Astrocyte (in vitro differentiated cells and primary cell): ENCODE results near the gene PTPRN2. TPM values are rescaled to one million over a fixed set of nuclear protein-coding genes. Genes with fewer than 3 reads are reported as not detected.

Experiments used
- DNase-seq: peaks from one replicate; pipeline ENCODE4 v3.0.0-alpha.2; 2010; ENCODE audit warnings: low read depth
- FAIRE-seq: peaks from 2 replicates; lab custom pipeline; 2011; peaks lifted over from hg19 to GRCh38; lab: Jason Lieb, UNC
- H2AFZ ChIP-seq: 2 replicates; pipeline ENCODE4 v1.6.0; 2012; ENCODE audit warnings: low read depth, low read length, inconsistent platforms
- H3K27ac ChIP-seq: 2 replicates; pipeline ENCODE4 v1.5.1; 2011; ENCODE audit warnings: low read depth, low read length, inconsistent platforms
- H3K27me3 ChIP-seq: 2 replicates; pipeline ENCODE4 v1.6.0; 2011; ENCODE audit warnings: low read length, inconsistent platforms; ENCODE audit not compliant: insufficient read depth
- H3K36me3 ChIP-seq: 2 replicates; pipeline ENCODE4 v1.5.1; 2011; ENCODE audit warnings: low read length, inconsistent platforms; ENCODE audit not compliant: insufficient read depth
- H3K4me1 ChIP-seq: 2 replicates; pipeline ENCODE4 v1.5.1; 2011; ENCODE audit warnings: low read length, inconsistent platforms; ENCODE audit not compliant: insufficient read depth
- H3K4me2 ChIP-seq: 2 replicates; pipeline ENCODE4 v1.6.0; 2012; ENCODE audit warnings: low read length, inconsistent platforms
- H3K4me3 ChIP-seq: 2 replicates; pipeline ENCODE4 v1.5.1; 2011; ENCODE audit warnings: low read depth, mild to moderate bottlenecking, low read length, inconsistent platforms; ENCODE audit not compliant: insufficient read depth
- H3K79me2 ChIP-seq: 2 replicates; pipeline ENCODE4 v1.6.0; 2012; ENCODE audit warnings: mild to moderate bottlenecking, low read length, inconsistent platforms; ENCODE audit not compliant: insufficient read depth
- H3K9ac ChIP-seq: 2 replicates; pipeline ENCODE4 v1.6.0; 2012; ENCODE audit warnings: mild to moderate bottlenecking, low read length, inconsistent platforms
- H3K9me3 ChIP-seq: 2 replicates; pipeline ENCODE4 v1.5.1; 2012; ENCODE audit warnings: low read depth, mild to moderate bottlenecking, low read length, inconsistent platforms; ENCODE audit not compliant: insufficient read depth
- H4K20me1 ChIP-seq: 2 replicates; pipeline ENCODE4 v1.6.0; 2012; ENCODE audit warnings: low read length, inconsistent platforms; ENCODE audit not compliant: insufficient read depth
- H3K27ac Mint-ChIP-seq: one replicate; pipeline ENCODE4 v1.8.0; 2021; ENCODE audit warnings: mild to moderate bottlenecking, mixed read lengths; ENCODE audit not compliant: unreplicated experiment
- H3K27me3 Mint-ChIP-seq: one replicate; pipeline ENCODE4 v1.8.0; 2021; ENCODE audit warnings: low read depth, mixed read lengths; ENCODE audit not compliant: unreplicated experiment
- H3K36me3 Mint-ChIP-seq: one replicate; pipeline ENCODE4 v1.8.0; 2021; ENCODE audit warnings: low read depth, mixed read lengths; ENCODE audit not compliant: unreplicated experiment
- H3K4me1 Mint-ChIP-seq: one replicate; pipeline ENCODE4 v1.8.0; 2021; ENCODE audit warnings: low read depth, mixed read lengths; ENCODE audit not compliant: unreplicated experiment
- H3K4me3 Mint-ChIP-seq: one replicate; pipeline ENCODE4 v1.8.0; 2021; ENCODE audit warnings: mild to moderate bottlenecking, moderate library complexity, mixed read lengths; ENCODE audit not compliant: unreplicated experiment
- H3K9me3 Mint-ChIP-seq: one replicate; pipeline ENCODE4 v1.8.0; 2021; ENCODE audit warnings: mild to moderate bottlenecking, mixed read lengths; ENCODE audit not compliant: unreplicated experiment
- CTCF ChIP-seq: IDR thresholded peaks from 2 replicates; pipeline ENCODE4 v1.5.1; 2011; ENCODE audit warnings: low read depth, mild to moderate bottlenecking, inconsistent platforms, low read length, moderate library complexity; ENCODE audit not compliant: insufficient read depth
- EZH2 ChIP-seq: IDR thresholded peaks from 2 replicates; pipeline ENCODE4 v1.6.1; 2012; ENCODE audit warnings: mild to moderate bottlenecking, low read length, inconsistent platforms; ENCODE audit not compliant: insufficient read depth
- total RNA-seq: library from RNA; stranded (reverse); gene quantifications from 2 replicates; pipeline ENCODE4 v1.2.1, GENCODE V29; 2021

The PTPRN2 gene
- total RNA-seq, 1 donor from 2014 or later, result 0.09 TPM

GRCh38 chr7:158235862-158236261 lies 351.8 kb downstream of the PTPRN2 start:
- no peak overlapping the region for H3K4me3 Mint-ChIP-seq
- H3K4me1 Mint-ChIP-seq, result no peaks in the 10 kb centered on the region
- Histone ChIP-seq H3K36me3 (no peaks in the 10 kb centered on the region), H4K20me1 (no peaks in the 10 kb centered on the region), H2AFZ (no peak overlapping the region), H3K4me1 (no peaks in the 10 kb centered on the region), H3K4me2 (no peak overlapping the region), H3K27me3 (no peaks in the 10 kb centered on the region), H3K79me2 (no peaks in the 10 kb centered on the region), H3K4me3 (no peak overlapping the region), H3K27ac (no peak overlapping the region), H3K9ac (no peak overlapping the region), H3K9me3 (no peaks in the 10 kb centered on the region)
- no peak overlapping the region for H3K27ac Mint-ChIP-seq
- H3K9me3 Mint-ChIP-seq, result peaks cover 17% of the 10 kb centered on the region
- H3K27me3 Mint-ChIP-seq, result no peaks in the 10 kb centered on the region
- DNase-seq (no peak), FAIRE-seq (no peak)
- no peak for TF ChIP-seq EZH2
- no peak for TF ChIP-seq CTCF
- H3K36me3 Mint-ChIP-seq, result no peaks in the 10 kb centered on the region

GRCh38 chr7:158229945-158230344 lies 357.7 kb downstream of the PTPRN2 start:
- Mint-ChIP-seq H3K4me3 (no peak overlapping the region), H3K4me1 (no peaks in the 10 kb centered on the region), H3K27me3 (no peaks in the 10 kb centered on the region), H3K36me3 (no peaks in the 10 kb centered on the region), H3K27ac (no peak overlapping the region), H3K9me3 (peaks cover 29% of the 10 kb centered on the region)
- Histone ChIP-seq H3K4me3 (no peak overlapping the region), H3K4me2 (no peak overlapping the region), H3K36me3 (no peaks in the 10 kb centered on the region), H3K9ac (no peak overlapping the region), H2AFZ (no peak overlapping the region), H4K20me1 (no peaks in the 10 kb centered on the region), H3K4me1 (no peaks in the 10 kb centered on the region), H3K9me3 (peaks cover 10% of the 10 kb centered on the region), H3K79me2 (no peaks in the 10 kb centered on the region), H3K27me3 (no peaks in the 10 kb centered on the region), H3K27ac (no peak overlapping the region)
- FAIRE-seq (no peak), DNase-seq (no peak)
- TF ChIP-seq CTCF (no peak), EZH2 (no peak)

GRCh38 chr7:158228986-158229385 lies 358.6 kb downstream of the PTPRN2 start:
- no peak for FAIRE-seq
- no peaks in the 10 kb centered on the region for H3K36me3 Mint-ChIP-seq
- no peak overlapping the region for H3K27ac ChIP-seq
- no peak overlapping the region for H3K4me3 ChIP-seq
- DNase-seq, result no peak
- H3K9ac ChIP-seq, result no peak overlapping the region
- no peak overlapping the region for H3K27ac Mint-ChIP-seq
- H3K9me3 Mint-ChIP-seq, result peaks cover 27% of the 10 kb centered on the region
- peaks cover 10% of the 10 kb centered on the region for H3K9me3 ChIP-seq
- H3K4me3 Mint-ChIP-seq, result no peak overlapping the region
- no peaks in the 10 kb centered on the region for H3K27me3 Mint-ChIP-seq
- no peaks in the 10 kb centered on the region for H3K4me1 Mint-ChIP-seq
- H3K27me3 ChIP-seq, result no peaks in the 10 kb centered on the region
- no peaks in the 10 kb centered on the region for H3K4me1 ChIP-seq
- no peaks in the 10 kb centered on the region for H4K20me1 ChIP-seq
- no peaks in the 10 kb centered on the region for H3K79me2 ChIP-seq
- no peaks in the 10 kb centered on the region for H3K36me3 ChIP-seq
- no peak overlapping the region for H2AFZ ChIP-seq
- no peak for TF ChIP-seq CTCF
- H3K4me2 ChIP-seq, result no peak overlapping the region
